ENCODE results near the gene SCLT1.

Gene SCLT1

GRCh38 chr4:128961405-128961804 is 131.9 kb downstream of the SCLT1 start:
- DNase-seq (ENCODE audit: low read depth in 1 of 2, low spot score in 1 of 2), result no peak

GRCh38 chr4:128958194-128958593 is 135.1 kb downstream of the SCLT1 start:
- no peak for DNase-seq (ENCODE audit: low read depth in 1 of 2, low spot score in 1 of 2)

GRCh38 chr4:128957459-128957858 is 135.9 kb downstream of the SCLT1 start:
- no peak for DNase-seq (ENCODE audit: low read depth in 1 of 2, low spot score in 1 of 2)

- DNase-seq (ENCODE audit: low read depth in 1 of 2, low spot score in 1 of 2), result no peak
Observed at GRCh38 chr4:128955751-128956150, 137.6 kb downstream of the SCLT1 start.

GRCh38 chr4:128954941-128955340 is 138.4 kb downstream of the SCLT1 start:
- no peak for DNase-seq (ENCODE audit: low read depth in 1 of 2, low spot score in 1 of 2)

GRCh38 chr4:128951316-128951715 is 142.0 kb downstream of the SCLT1 start:
- DNase-seq (ENCODE audit: low read depth in 1 of 2, low spot score in 1 of 2), result no peak

- no peak for DNase-seq (ENCODE audit: low read depth in 1 of 2, low spot score in 1 of 2)
Observed at GRCh38 chr4:128950796-128951195, 142.5 kb downstream of the SCLT1 start.

- no peak for DNase-seq (ENCODE audit: low read depth in 1 of 2, low spot score in 1 of 2)
Observed at GRCh38 chr4:128946916-128947315, 146.4 kb downstream of the SCLT1 start.

- DNase-seq (ENCODE audit: low read depth in 1 of 2, low spot score in 1 of 2), result no peak
Observed at GRCh38 chr4:128942607-128943006, 150.7 kb downstream of the SCLT1 start.

GRCh38 chr4:128940971-128941370 is 152.4 kb downstream of the SCLT1 start:
- DNase-seq (ENCODE audit: low read depth in 1 of 2, low spot score in 1 of 2), result no peak

- no peak for DNase-seq (ENCODE audit: low read depth in 1 of 2, low spot score in 1 of 2)
Observed at GRCh38 chr4:128930051-128930450, 163.3 kb downstream of the SCLT1 start.

- DNase-seq (ENCODE audit: low read depth in 1 of 2, low spot score in 1 of 2), result no peak
Observed at GRCh38 chr4:128924951-128925350, 168.4 kb downstream of the SCLT1 start.

- no peak for DNase-seq (ENCODE audit: low read depth in 1 of 2, low spot score in 1 of 2)
Observed at GRCh38 chr4:128921954-128922353, 171.4 kb downstream of the SCLT1 start.

GRCh38 chr4:128917781-128918180 is 175.6 kb downstream of the SCLT1 start:
- DNase-seq (ENCODE audit: low read depth in 1 of 2, low spot score in 1 of 2), result no peak

GRCh38 chr4:128916832-128917231 is 176.5 kb downstream of the SCLT1 start:
- no peak for DNase-seq (ENCODE audit: low read depth in 1 of 2, low spot score in 1 of 2)

GRCh38 chr4:128915544-128915943 is 177.8 kb downstream of the SCLT1 start:
- no peak for DNase-seq (ENCODE audit: low read depth in 1 of 2, low spot score in 1 of 2)

- no peak for DNase-seq (ENCODE audit: low read depth in 1 of 2, low spot score in 1 of 2)
Observed at GRCh38 chr4:128913228-128913627, 180.1 kb downstream of the SCLT1 start.

GRCh38 chr4:128908735-128909134 is 184.6 kb downstream of the SCLT1 start:
- no peak for DNase-seq (ENCODE audit: low read depth in 1 of 2, low spot score in 1 of 2)

- DNase-seq (ENCODE audit: low read depth in 1 of 2, low spot score in 1 of 2), result no peak
Observed at GRCh38 chr4:128907981-128908380, 185.4 kb downstream of the SCLT1 start.

- no peak for DNase-seq (ENCODE audit: low read depth in 1 of 2, low spot score in 1 of 2)
Observed at GRCh38 chr4:128906581-128906980, 186.8 kb downstream of the SCLT1 start.

GRCh38 chr4:128904821-128905220 is 188.5 kb downstream of the SCLT1 start:
- DNase-seq (ENCODE audit: low read depth in 1 of 2, low spot score in 1 of 2), result no peak

- DNase-seq (ENCODE audit: low read depth in 1 of 2, low spot score in 1 of 2), result no peak
Observed at GRCh38 chr4:128880662-128881061, 212.7 kb downstream of the SCLT1 start.

GRCh38 chr4:128879971-128880370 is 213.4 kb downstream of the SCLT1 start:
- no peak for DNase-seq (ENCODE audit: low read depth in 1 of 2, low spot score in 1 of 2)

GRCh38 chr4:128879283-128879682 is 214.1 kb downstream of the SCLT1 start:
- no peak for DNase-seq (ENCODE audit: low read depth in 1 of 2, low spot score in 1 of 2)
